ENCODE data around the gene E2F3.

- no peak for TF ChIP-seq CTCF (IDR thresholded peaks at IDR 0.05)
- TF ChIP-seq POLR2A (IDR thresholded peaks at IDR 0.05): no peak
- TF ChIP-seq POLR2AphosphoS5 (IDR thresholded peaks at IDR 0.05): no peak
- TF ChIP-seq EP300 (IDR thresholded peaks at IDR 0.05): no peak
Measured at GRCh38 chr6:20448828-20449227, 47.1 kb downstream of the E2F3 start.

Data from stomach (tissue), 4 donors.